ENCODE measurements around the gene IRGC. TPM values are rescaled to one million over a fixed set of nuclear protein-coding genes. Genes with fewer than 3 reads are reported as not detected.
A peak's percentile ranks its signal among the peaks of the same experiment; 100 is the strongest.

The IRGC gene
- total RNA-seq, 1 donor from 2014 or later = not detected

GRCh38 chr19:43723588-43723987, 7.7 kb downstream of the IRGC start:
- DNase-seq (ENCODE audit: low read depth in 2 of 2) = peak in 1 of 2 donors; percentile 20

- no peak for DNase-seq (ENCODE audit: low read depth in 2 of 2)
Measured at GRCh38 chr19:43724896-43725295, 9.0 kb downstream of the IRGC start.

GRCh38 chr19:43725468-43725867, 9.6 kb downstream of the IRGC start:
- peak; percentile 53 to 79 for DNase-seq (ENCODE audit: low read depth in 2 of 2)

- DNase-seq (ENCODE audit: low read depth in 2 of 2) = no peak
Measured at GRCh38 chr19:43726736-43727592, 11.1 kb downstream of the IRGC start.

- no peak for DNase-seq (ENCODE audit: low read depth in 2 of 2)
Measured at GRCh38 chr19:43727593-43727853, 11.6 kb downstream of the IRGC start.

- DNase-seq (ENCODE audit: low read depth in 2 of 2) = no peak
Measured at GRCh38 chr19:43729919-43730318, 14.0 kb downstream of the IRGC start.

GRCh38 chr19:43731346-43731745, 15.5 kb downstream of the IRGC start:
- DNase-seq (ENCODE audit: low read depth in 2 of 2) = no peak

GRCh38 chr19:43731846-43732245, 16.0 kb downstream of the IRGC start:
- no peak for DNase-seq (ENCODE audit: low read depth in 2 of 2)

- DNase-seq (ENCODE audit: low read depth in 2 of 2) = no peak
Measured at GRCh38 chr19:43735013-43735412, 19.1 kb downstream of the IRGC start.

GRCh38 chr19:43735957-43736356, 20.1 kb downstream of the IRGC start:
- DNase-seq (ENCODE audit: low read depth in 2 of 2) = no peak

GRCh38 chr19:43738780-43739211, 22.9 kb downstream of the IRGC start:
- peak in 1 of 2 donors; percentile 57 for DNase-seq (ENCODE audit: low read depth in 2 of 2)

GRCh38 chr19:43739439-43740235, 23.8 kb downstream of the IRGC start:
- DNase-seq (ENCODE audit: low read depth in 2 of 2) = peak; percentile 34 to 36

- DNase-seq (ENCODE audit: low read depth in 2 of 2) = no peak
Measured at GRCh38 chr19:43741075-43741825, 25.4 kb downstream of the IRGC start.

GRCh38 chr19:43743059-43743458, 27.2 kb downstream of the IRGC start:
- no peak for DNase-seq (ENCODE audit: low read depth in 2 of 2)

GRCh38 chr19:43747557-43748204, 31.8 kb downstream of the IRGC start:
- peak; percentile 30 to 50 for DNase-seq (ENCODE audit: low read depth in 2 of 2)

GRCh38 chr19:43748205-43748594, 32.3 kb downstream of the IRGC start:
- no peak for DNase-seq (ENCODE audit: low read depth in 2 of 2)

GRCh38 chr19:43748685-43749084, 32.8 kb downstream of the IRGC start:
- DNase-seq (ENCODE audit: low read depth in 2 of 2) = no peak

- DNase-seq (ENCODE audit: low read depth in 2 of 2) = no peak
Measured at GRCh38 chr19:43749152-43749551, 33.3 kb downstream of the IRGC start.

GRCh38 chr19:43749898-43750297, 34.0 kb downstream of the IRGC start:
- DNase-seq (ENCODE audit: low read depth in 2 of 2) = no peak

GRCh38 chr19:43751466-43752220, 35.8 kb downstream of the IRGC start:
- DNase-seq (ENCODE audit: low read depth in 2 of 2) = peak in 1 of 2 donors; percentile 15
